WTC11 (cell line): ENCODE results near the gene PIWIL1.

Source experiments
- CREM ChIP-seq: sonication (generic); formaldehyde crosslinking; IDR thresholded peaks from 2 replicates; pipeline ENCODE4 v1.8.1; 2022; ENCODE audit warnings: mild to moderate bottlenecking, missing genetic modification reagents, moderate library complexity
- KAT7 ChIP-seq: sonication (generic); formaldehyde crosslinking; IDR thresholded peaks from 2 replicates; pipeline ENCODE4 v1.8.1; 2023; ENCODE audit warnings: missing genetic modification reagents, mild to moderate bottlenecking, borderline replicate concordance
- OVOL2 ChIP-seq: fragments of 250-450 bp; sonication (Bioruptor Pico); IDR thresholded peaks from 2 replicates; pipeline ENCODE4 v1.9.0; 2021; ENCODE audit warnings: mild to moderate bottlenecking, borderline replicate concordance
- SP1 ChIP-seq: sonication (generic); formaldehyde crosslinking; conservative IDR thresholded peaks from 2 replicates; pipeline ENCODE4 v1.8.1; 2022; ENCODE audit warnings: missing genetic modification reagents
- TP53 ChIP-seq: sonication (generic); formaldehyde crosslinking; IDR thresholded peaks from 2 replicates; pipeline ENCODE4 v1.8.1; 2023; ENCODE audit warnings: mild to moderate bottlenecking, missing genetic modification reagents
- ZNF138 ChIP-seq: sonication (generic); formaldehyde crosslinking; conservative IDR thresholded peaks from 2 replicates; pipeline ENCODE4 v1.8.1; 2022; ENCODE audit warnings: mild to moderate bottlenecking, moderate library complexity, missing genetic modification reagents
- TF ChIP-seq, protein P1 (sequence below): fragments of 200-600 bp; IDR thresholded peaks from 2 replicates; pipeline ENCODE4 v1.8.0; 2022; ENCODE audit warnings: antibody characterized with exemption

DNA sequence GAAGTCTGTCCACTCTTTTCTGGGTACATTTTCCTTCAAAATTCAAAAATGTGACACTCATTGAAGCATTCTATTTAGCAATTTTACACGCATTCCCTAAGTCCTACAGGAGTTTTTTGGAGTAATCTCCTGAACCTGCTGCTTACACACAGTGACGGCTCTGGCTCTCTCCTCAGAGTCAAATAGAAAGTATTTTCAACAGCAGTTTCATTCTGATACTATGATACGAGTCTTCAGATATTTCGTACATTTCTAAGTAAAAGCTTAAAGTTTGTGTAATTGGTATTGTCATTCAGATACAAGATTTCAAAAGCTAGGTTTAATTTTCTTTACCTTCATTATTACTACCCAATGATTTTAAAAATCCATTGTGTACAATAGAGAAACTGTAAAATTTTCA lies 36.4 kb downstream of the PIWIL1 start:
- TF ChIP-seq, protein P1, sequence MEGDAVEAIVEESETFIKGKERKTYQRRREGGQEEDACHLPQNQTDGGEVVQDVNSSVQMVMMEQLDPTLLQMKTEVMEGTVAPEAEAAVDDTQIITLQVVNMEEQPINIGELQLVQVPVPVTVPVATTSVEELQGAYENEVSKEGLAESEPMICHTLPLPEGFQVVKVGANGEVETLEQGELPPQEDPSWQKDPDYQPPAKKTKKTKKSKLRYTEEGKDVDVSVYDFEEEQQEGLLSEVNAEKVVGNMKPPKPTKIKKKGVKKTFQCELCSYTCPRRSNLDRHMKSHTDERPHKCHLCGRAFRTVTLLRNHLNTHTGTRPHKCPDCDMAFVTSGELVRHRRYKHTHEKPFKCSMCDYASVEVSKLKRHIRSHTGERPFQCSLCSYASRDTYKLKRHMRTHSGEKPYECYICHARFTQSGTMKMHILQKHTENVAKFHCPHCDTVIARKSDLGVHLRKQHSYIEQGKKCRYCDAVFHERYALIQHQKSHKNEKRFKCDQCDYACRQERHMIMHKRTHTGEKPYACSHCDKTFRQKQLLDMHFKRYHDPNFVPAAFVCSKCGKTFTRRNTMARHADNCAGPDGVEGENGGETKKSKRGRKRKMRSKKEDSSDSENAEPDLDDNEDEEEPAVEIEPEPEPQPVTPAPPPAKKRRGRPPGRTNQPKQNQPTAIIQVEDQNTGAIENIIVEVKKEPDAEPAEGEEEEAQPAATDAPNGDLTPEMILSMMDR = no peak
- no peak for TF ChIP-seq SP1 (CRISPR knock-in tag)
- no peak for TF ChIP-seq ZNF138 (CRISPR knock-in tag)
- TF ChIP-seq KAT7 (CRISPR knock-in tag) = no peak
- TF ChIP-seq OVOL2 (CRISPR knock-in tag) = no peak
- no peak for TF ChIP-seq CREM (CRISPR knock-in tag)
- no peak for TF ChIP-seq TP53 (CRISPR knock-in tag)
